IPS-NIHi7 (cell line): Measurements from ENCODE around the gene ADCY1.
"Not testable (repeated sequence)": the region's sequence is repeated elsewhere in the genome, so short reads cannot be mapped to it uniquely, and the experiment has no call there.

ENCODE experiments used
- DNase-seq: peaks from one replicate; pipeline ENCODE4 v3.0.0; 2012; ENCODE audit warnings: mixed read lengths; ENCODE audit errors: extremely low spot score

ADCY1 gene

DNA sequence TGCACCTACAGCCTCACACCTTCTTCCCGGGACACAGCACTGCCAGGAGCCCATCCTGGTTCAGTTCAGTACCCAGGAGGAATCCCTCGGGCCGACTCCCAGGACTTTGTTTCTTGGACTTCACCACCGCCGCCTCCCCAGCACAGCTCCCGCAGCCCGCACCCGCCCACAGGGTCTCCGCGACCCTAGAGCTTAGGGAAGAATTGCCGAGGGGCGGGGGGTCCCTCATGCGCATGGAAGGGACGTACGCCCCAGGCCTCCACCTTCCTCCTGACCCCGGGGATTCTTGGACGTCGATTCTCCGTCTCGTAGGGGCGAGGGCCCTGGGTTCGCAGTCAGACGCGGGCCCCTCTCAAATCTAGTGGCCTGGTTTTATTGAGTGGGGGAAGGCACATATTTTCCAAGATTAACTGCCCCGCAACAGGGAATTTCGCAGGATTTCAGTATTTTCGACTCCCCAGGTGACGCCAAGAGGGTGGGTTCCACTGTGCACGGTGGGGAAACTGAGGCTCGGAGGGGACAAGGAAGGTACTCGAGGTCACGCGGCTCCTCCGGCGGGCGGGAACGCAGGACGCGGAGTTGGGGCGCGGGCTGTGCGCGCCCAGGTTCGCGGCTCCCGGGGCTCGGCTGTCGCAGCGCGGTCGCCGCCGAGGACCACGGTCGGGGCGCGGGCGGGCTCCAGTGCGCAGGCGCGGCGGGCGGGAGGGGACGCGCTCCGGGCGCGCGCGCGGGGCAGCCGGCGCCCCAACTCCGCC lies at the start of gene ADCY1:
Gene ADCY1 (plus strand): TSS at position 708 of the 755 bp plus-strand sequence. CDS start 176 bp downstream, outside the sequence.
- DNase-seq = peak; percentile 87

DNA sequence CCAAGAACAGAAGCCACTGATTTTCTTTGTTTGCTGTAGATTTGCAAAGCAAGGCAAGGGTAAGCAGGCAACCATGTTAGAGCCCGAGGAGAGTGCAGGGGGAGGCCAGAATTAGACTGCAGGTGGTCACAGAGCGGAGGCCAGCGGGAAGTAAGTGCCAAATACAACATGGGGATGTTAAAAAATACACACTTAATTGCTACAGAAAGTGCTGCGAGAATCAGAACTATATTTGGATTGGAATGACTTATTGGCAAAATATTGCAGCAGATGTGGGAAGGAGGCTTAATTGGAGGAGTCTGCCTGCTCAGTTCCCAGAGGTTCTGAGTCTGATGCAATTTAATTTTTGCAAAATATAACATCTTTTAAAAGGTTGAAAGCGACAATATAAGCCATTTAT lies 49.7 kb upstream of the ADCY1 start:
- DNase-seq = no peak

GRCh38 chr7:45525057-45525456 lies 49.1 kb upstream of the ADCY1 start:
- DNase-seq = no peak

- DNase-seq = no peak
Observed at GRCh38 chr7:45543473-45543872, 30.7 kb upstream of the ADCY1 start.

- DNase-seq = not testable (repeated sequence)
Observed at GRCh38 chr7:45545105-45545710, 29.0 kb upstream of the ADCY1 start.

GRCh38 chr7:45548917-45549316 lies 25.3 kb upstream of the ADCY1 start:
- not testable (repeated sequence) for DNase-seq

DNA sequence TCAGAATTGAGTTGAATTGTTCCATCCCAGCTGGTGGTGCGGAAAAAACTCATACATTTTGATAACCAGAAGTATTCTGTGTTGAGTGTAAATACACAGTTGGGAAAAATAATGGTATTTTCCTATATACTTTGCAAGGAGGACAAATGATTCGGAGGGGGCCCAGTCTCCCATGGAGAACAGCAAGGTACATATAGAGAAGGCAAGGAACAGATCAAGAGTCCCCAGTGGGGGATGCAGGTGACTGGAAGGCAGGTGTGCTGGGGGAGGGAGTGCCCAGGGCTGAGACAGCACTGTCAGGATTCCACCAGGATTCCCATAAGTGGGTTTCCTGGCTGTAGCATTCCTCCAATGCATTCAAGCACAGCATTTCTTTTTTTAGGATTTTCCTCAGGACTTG lies 10.8 kb upstream of the ADCY1 start:
- DNase-seq = no peak

- peak; percentile 10 for DNase-seq
Observed at GRCh38 chr7:45563941-45564461, 10.2 kb upstream of the ADCY1 start.

DNA sequence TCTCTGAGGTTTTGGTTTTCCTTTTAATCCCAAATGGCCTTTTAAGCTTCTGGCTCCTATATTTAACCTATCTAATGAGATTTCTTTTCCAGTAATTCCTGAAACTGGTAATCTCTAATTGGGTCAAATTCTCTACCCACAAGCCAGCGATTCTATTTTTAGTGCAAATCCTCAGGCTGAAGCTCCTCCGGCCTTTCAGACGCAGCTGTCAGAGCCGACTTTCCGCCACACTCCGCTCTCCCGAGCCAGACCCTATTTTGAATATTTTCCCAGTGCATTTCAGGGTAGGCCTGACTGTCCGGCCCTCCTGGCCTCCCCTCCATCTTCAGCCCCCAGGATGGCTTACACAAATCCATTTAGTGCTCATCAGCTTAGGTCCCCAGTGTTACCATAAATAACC lies 9.7 kb upstream of the ADCY1 start:
- DNase-seq = no peak

- peak; percentile 5 for DNase-seq
Observed at GRCh38 chr7:45564886-45565455, 9.2 kb upstream of the ADCY1 start.

DNA sequence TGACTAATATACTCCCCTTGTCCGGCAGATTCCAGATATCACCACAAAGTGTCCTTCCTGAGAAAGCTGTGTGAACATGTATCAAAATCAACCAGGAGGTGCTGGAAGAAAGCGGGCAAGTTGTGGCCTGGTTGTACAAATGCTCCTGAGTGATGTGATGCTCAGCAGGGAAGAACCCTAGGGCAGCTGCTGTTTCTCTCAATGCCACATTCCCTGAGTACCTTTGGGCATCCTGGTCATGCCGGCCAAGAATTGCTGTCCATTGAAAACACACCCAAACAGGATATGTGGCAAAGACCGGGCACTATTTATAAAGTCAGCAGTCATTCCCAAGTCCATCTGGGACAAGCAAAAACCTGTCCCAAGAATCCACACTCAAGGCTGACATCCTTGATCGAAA lies 7.8 kb upstream of the ADCY1 start:
- DNase-seq = no peak

- DNase-seq = no peak
Observed at GRCh38 chr7:45566961-45567360, 7.2 kb upstream of the ADCY1 start.

- DNase-seq = no peak
Observed at GRCh38 chr7:45567713-45568112, 6.5 kb upstream of the ADCY1 start.

DNA sequence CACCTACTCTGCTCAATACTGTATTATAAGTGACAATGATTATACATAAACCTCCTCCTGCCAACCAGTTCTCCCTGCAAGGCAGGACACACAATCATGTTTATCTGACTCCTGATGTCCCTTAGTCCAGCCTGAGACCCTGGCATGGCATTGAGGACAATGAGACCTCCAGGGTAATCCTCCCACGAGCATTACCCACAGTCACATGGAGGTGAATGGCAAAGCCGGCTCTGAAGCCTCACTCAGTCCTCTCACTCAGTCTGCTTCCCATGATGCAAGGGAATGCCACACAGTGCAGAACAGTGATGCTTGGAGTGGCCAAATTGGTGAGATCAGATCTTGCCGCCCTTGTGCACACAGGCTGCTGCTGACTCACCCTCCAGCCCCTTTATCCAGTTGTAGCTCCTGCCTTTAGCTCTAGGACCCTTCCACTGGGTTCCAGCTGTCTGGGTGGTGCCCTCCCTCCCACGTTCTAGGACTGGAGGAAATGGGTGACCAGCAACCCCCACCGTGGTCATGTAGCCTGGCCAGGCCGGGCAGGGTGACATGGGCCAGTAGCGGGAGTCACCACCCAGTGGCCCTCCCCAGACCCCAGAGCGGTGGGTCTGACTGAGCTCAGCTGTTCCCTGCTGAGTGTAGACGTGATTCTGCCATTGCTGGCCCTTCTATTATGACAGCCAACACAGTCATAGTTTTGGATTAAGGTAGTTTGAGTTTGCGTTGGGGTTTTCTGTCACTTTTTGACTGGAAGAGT lies 5.5 kb upstream of the ADCY1 start:
- DNase-seq = no peak

- DNase-seq = no peak
Observed at GRCh38 chr7:45569290-45569685, 4.9 kb upstream of the ADCY1 start.

- no peak for DNase-seq
Observed at GRCh38 chr7:45570797-45571196, 3.4 kb upstream of the ADCY1 start.

DNA sequence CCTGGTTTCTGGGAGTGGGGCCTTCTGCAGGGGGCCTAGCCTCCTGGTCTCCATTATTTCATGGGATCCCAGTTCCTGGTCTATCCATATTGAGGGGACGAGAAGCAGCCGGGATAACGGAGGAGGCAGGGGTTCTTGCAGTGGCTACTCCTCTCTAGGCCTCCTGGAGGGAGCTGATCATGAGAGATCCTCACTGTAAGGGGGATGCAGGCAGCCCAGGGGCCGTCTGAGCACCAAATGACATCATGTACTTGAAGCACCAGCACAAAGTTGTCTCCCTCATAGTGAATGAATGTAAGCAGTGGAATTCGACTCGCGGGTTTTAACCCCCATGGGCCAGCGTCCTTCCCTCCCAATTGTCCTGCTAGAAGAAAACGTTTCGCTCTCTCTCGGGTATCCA lies 964 bp upstream of the ADCY1 start:
- no peak for DNase-seq

DNA sequence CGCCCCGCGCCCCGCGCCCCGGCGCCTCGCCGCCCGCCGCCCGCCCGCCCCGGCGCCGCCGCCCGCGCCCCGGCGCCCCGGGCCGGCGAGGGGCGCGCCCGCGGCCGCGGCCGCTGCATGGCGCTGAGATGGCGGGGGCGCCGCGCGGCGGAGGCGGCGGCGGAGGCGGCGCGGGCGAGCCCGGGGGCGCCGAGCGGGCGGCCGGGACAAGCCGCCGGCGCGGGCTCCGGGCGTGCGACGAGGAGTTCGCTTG lies 174 bp downstream of the ADCY1 start:
- DNase-seq = no peak

- peak; percentile 86 for DNase-seq
Observed at GRCh38 chr7:45574669-45575500, 717 bp downstream of the ADCY1 start.

- DNase-seq = no peak
Observed at GRCh38 chr7:45575501-45576248, 1.5 kb downstream of the ADCY1 start.
